Stimulated activated CD4-positive, alpha-beta T cell treated with anti-CD3 and anti-CD28 coated beads, Interleukin-2, amount 100 ng/mL, for 24 hours (primary cell): Measurements from ENCODE around the gene C3orf52.

Source experiments
- DNase-seq, 2 donors: peaks; one replicate each; pipeline ENCODE4 v3.0.0-alpha.2; 2020

C3orf52 gene

GRCh38 chr3:112119962-112120836, 34.0 kb downstream of the C3orf52 start:
- no peak for DNase-seq

- DNase-seq: no peak
These were observed 35.7 kb downstream of the C3orf52 start for GRCh38 chr3:112121577-112122547.

GRCh38 chr3:112122870-112123269, 36.7 kb downstream of the C3orf52 start:
- DNase-seq: no peak

GRCh38 chr3:112123548-112123947, 37.4 kb downstream of the C3orf52 start:
- DNase-seq: no peak

GRCh38 chr3:112124907-112125607, 38.9 kb downstream of the C3orf52 start:
- no peak for DNase-seq

GRCh38 chr3:112126511-112126911, 40.3 kb downstream of the C3orf52 start:
- DNase-seq: no peak

- DNase-seq: no peak
These were observed 41.6 kb downstream of the C3orf52 start for GRCh38 chr3:112127522-112128494.

- peak; percentile 33 to 45 for DNase-seq
These were observed 42.9 kb downstream of the C3orf52 start for GRCh38 chr3:112128843-112129727.

GRCh38 chr3:112129925-112130637, 43.9 kb downstream of the C3orf52 start:
- no peak for DNase-seq

- DNase-seq: no peak
These were observed 44.4 kb downstream of the C3orf52 start for GRCh38 chr3:112130638-112130993.

- no peak for DNase-seq
These were observed 44.9 kb downstream of the C3orf52 start for GRCh38 chr3:112131111-112131510.

GRCh38 chr3:112132088-112132487, 45.9 kb downstream of the C3orf52 start:
- DNase-seq: no peak

- DNase-seq: no peak
These were observed 46.4 kb downstream of the C3orf52 start for GRCh38 chr3:112132554-112132953.

- peak; percentile 58 to 64 for DNase-seq
These were observed 46.8 kb downstream of the C3orf52 start, which contains the start of gene GCSAM for GRCh38 chr3:112132975-112133448. Gene GCSAM, minus strand, starts transcription at chr3:112133248. Its CDS starts 128 bp downstream, at chr3:112133120.

- DNase-seq: no peak
These were observed 47.6 kb downstream of the C3orf52 start for GRCh38 chr3:112133626-112134334.

GRCh38 chr3:112134335-112135124, 48.3 kb downstream of the C3orf52 start:
- DNase-seq: no peak

- no peak for DNase-seq
These were observed 49.9 kb downstream of the C3orf52 start for GRCh38 chr3:112136046-112136445.
